MCF 10A (cell line): ENCODE measurements around the gene AGO1. TPM values are rescaled to one million over a fixed set of nuclear protein-coding genes. Genes with fewer than 3 reads are reported as not detected.
"Not testable (repeated sequence)": the region's sequence is repeated elsewhere in the genome, so short reads cannot be mapped to it uniquely, and the experiment has no call there.

Source experiments
- BruUV-seq: library from RNA; stranded (reverse); fragments of 400-500 nt; replicated peaks from 2 replicates; lab custom pipeline; 2021; lab: Mats Ljungman, UMichigan
- CTCF ChIA-PET: fragments of 300-600 bp; sonication (Branson Sonifier 250); formaldehyde crosslinking; extraction: SDS; loops from one replicate; lab custom pipeline; 2021; ENCODE audit warnings: antibody characterized with exemption, inconsistent platforms; lab: Yijun Ruan, JAX
- POLR2A ChIA-PET: fragments of 300-600, 350-650 bp; sonication (Branson Sonifier 250); formaldehyde crosslinking; extraction: SDS; loops from one replicate; lab custom pipeline; 2020; ENCODE audit warnings: antibody characterized with exemption, inconsistent platforms; lab: Yijun Ruan, JAX
- DNase-seq: peaks from one replicate; pipeline ENCODE4 v3.0.0-alpha.2; 2018; ENCODE audit not compliant: unreplicated experiment
- H3K27ac Mint-ChIP-seq: one replicate; pipeline ENCODE4 v1.8.0; 2022; ENCODE audit warnings: mild to moderate bottlenecking, low read depth, mixed read lengths; ENCODE audit not compliant: unreplicated experiment
- H3K27me3 Mint-ChIP-seq: one replicate; pipeline ENCODE4 v1.8.0; 2022; ENCODE audit warnings: mixed read lengths; ENCODE audit not compliant: insufficient read depth, unreplicated experiment
- H3K36me3 Mint-ChIP-seq: one replicate; pipeline ENCODE4 v1.8.0; 2022; ENCODE audit warnings: mild to moderate bottlenecking, moderate library complexity, mixed read lengths; ENCODE audit not compliant: insufficient read depth, unreplicated experiment
- H3K4me1 Mint-ChIP-seq: one replicate; pipeline ENCODE4 v1.8.0; 2022; ENCODE audit warnings: mixed read lengths; ENCODE audit not compliant: insufficient read depth, unreplicated experiment
- H3K4me3 Mint-ChIP-seq: one replicate; pipeline ENCODE4 v1.8.0; 2022; ENCODE audit warnings: mild to moderate bottlenecking, moderate library complexity, mixed read lengths; ENCODE audit not compliant: unreplicated experiment
- H3K9me3 Mint-ChIP-seq: one replicate; pipeline ENCODE4 v1.8.0; 2022; ENCODE audit warnings: mixed read lengths; ENCODE audit not compliant: unreplicated experiment
- intact Hi-C: fragments of 100-400 bp; cut with micrococcal nuclease; formaldehyde crosslinking; loops from 2 replicates; pipeline ENCODE4 v1.14.1; 2022
- total RNA-seq: library from RNA; stranded (reverse); gene quantifications from 2 replicates; pipeline ENCODE4 v1.2.3, GENCODE V29; 2022
- TF ChIP-seq, protein P1 (sequence below): fragments of 200-600 bp; IDR thresholded peaks from one replicate; pipeline ENCODE4 v1.8.0; 2022; ENCODE audit warnings: antibody characterized with exemption, mild to moderate bottlenecking; ENCODE audit not compliant: unreplicated experiment

Gene AGO1
- total RNA-seq, 1 experiment from 2014 or later = 13.5 TPM

DNA sequence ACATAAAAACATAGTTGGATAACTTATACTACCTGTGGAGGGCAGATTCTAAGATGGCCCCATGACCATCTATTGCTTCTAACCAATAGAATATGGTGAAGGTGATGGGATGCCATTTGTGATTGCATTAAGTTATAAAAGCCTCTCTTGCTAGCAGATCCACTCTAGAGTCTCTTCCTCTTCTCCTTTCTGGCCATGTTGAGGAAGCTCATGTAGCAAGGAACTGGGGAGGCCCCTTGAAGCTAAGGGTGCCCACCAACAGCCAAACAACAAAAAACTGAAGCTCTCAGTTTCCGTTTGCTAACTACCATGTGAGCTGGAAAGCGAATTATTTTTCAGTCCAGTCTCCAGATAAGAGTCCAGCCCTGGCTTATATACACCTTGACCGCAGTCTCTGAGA, 16.0 kb upstream of the AGO1 start:
- Mint-ChIP-seq H3K4me3 (no peak overlapping the region), H3K27ac (no peak overlapping the region), H3K9me3 (no peaks in the 10 kb centered on the region), H3K27me3 (no peaks in the 10 kb centered on the region), H3K4me1 (no peaks in the 10 kb centered on the region), H3K36me3 (no peaks in the 10 kb centered on the region)
- ChIA-PET CTCF (interaction anchor here (0.6 to 1.2 kb wide), 3 partner anchors 16 to 152 kb away, joined by 3 to 5 read pairs (median 5); partner anchors contain the start of gene AGO1), POLR2A (interaction anchor here (0.5 to 1.1 kb wide), 2 partner anchors 31 to 64 kb away, joined by 3 to 5 read pairs; partner anchors contain the start of gene AGO3)
- DNase-seq = no peak
- BruUV-seq = no TSS peak
- TF ChIP-seq, protein P1, sequence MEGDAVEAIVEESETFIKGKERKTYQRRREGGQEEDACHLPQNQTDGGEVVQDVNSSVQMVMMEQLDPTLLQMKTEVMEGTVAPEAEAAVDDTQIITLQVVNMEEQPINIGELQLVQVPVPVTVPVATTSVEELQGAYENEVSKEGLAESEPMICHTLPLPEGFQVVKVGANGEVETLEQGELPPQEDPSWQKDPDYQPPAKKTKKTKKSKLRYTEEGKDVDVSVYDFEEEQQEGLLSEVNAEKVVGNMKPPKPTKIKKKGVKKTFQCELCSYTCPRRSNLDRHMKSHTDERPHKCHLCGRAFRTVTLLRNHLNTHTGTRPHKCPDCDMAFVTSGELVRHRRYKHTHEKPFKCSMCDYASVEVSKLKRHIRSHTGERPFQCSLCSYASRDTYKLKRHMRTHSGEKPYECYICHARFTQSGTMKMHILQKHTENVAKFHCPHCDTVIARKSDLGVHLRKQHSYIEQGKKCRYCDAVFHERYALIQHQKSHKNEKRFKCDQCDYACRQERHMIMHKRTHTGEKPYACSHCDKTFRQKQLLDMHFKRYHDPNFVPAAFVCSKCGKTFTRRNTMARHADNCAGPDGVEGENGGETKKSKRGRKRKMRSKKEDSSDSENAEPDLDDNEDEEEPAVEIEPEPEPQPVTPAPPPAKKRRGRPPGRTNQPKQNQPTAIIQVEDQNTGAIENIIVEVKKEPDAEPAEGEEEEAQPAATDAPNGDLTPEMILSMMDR = no peak
- intact Hi-C loops = no loop called here

DNA sequence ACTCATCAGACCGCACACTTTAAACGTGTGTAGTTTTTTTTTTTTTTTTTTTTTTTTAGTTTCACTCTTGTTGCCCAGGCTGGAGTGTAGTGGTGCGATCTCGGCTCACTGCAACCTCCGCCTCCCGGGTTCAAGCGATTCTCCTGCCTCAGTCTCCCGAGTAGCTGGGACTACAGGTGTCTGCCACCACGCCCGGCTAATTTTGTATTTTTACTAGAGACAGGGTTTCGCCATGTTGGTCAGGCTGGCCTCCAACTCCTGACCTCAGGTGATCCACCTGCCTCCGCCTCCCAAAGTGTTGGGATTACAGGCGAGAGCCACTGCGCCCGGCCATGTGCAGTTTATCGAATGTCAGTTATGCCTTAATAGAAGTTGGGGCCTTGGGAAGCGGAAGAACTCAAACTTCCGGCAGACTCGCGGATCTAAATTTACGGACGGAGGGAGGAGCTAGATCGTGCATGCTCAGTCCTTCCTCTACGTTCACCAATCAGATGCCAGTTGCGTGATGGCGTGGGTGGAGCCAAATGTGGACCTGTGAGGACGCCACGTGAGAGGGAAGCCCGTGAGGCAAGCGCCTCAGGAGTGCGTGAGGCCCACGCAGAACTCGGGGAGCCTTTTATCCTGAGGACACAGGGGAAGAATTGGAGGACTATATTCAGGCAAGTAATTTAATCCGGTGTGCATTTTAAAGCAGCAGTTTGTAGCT, 13.6 kb upstream of the AGO1 start:
- H3K4me3 Mint-ChIP-seq = peak overlapping the region; percentile 4
- POLR2A ChIA-PET, BruUV-seq, H3K9me3 Mint-ChIP-seq, H3K36me3 Mint-ChIP-seq, H3K27me3 Mint-ChIP-seq, intact Hi-C loops, H3K27ac Mint-ChIP-seq, H3K4me1 Mint-ChIP-seq, DNase-seq: not testable (repeated sequence)
- CTCF ChIA-PET = interaction anchor here (0.6 to 1.3 kb wide), 2 partner anchors 12 to 14 kb away, joined by 4 to 6 read pairs; partner anchors contain the start of gene AGO1

DNA sequence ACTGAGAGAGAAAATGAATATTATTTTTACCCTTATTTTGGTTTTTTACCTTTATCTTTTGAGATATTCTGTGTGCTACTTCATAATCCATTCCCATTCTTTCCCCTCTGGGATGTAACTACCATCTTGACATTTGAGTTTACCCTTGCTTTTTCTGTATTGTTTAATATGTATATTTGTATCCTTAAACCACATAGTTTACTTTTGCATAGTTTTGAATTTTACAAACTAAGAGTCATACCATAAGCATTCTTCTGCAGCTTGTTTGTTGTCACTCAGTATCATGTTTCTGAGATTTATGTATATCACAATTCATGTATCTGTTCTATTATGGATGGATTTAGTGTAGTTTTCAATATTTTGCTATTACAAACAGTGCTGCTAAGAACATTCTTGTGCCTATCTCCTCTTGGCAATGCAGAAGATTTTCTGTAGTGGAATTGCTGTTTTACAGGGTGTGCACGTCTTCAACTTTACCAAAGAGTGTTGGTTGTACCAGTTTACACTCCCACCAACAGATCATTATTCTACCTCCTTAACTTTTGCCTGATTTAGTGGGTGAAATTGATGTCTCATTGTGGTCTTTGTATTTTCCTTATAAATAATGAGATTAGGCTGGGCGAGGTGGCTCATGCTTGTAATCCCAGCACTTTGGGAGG, 12.2 kb upstream of the AGO1 start:
- Mint-ChIP-seq H3K27me3 (no peaks in the 10 kb centered on the region), H3K9me3 (no peaks in the 10 kb centered on the region), H3K36me3 (no peaks in the 10 kb centered on the region), H3K27ac (no peak overlapping the region), H3K4me3 (no peak overlapping the region), H3K4me1 (no peaks in the 10 kb centered on the region)
- CTCF ChIA-PET = interaction anchor here (1.3 kb wide), 1 partner anchor 11 kb away, joined by 6 read pairs; no protein-coding TSS in a partner anchor
- no TSS peak for BruUV-seq
- TF ChIP-seq, protein P1 = no peak
- POLR2A ChIA-PET = interaction anchor here (5.0 kb wide), 1 partner anchor 13 kb away, joined by 23 read pairs; the partner anchor contains the start of gene AGO1
- intact Hi-C loops = no loop called here
- no peak for DNase-seq

DNA sequence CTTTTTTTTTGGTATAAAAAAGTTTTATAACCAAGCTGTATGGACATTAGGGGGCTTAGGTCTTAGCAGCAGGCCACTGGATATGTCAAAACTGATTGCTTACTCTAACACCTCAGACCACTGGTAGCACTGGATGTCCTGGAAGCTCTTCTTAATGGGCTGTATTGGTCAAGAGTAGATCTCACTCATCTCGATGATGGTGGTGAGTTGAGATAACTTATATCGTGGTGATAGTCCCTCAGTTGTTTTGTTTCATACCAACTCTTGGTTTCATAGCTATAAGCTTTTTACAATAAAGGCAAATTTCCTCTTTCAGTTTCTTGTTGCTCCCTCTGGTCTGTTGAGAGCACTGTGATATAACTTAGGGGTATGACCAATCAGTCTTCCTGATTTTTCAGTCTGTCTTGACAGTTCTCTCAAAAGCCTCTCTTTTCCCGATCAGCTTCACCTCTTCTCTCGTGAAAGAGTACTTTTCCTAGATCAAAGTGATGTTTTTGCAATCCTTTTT, 9.7 kb upstream of the AGO1 start:
- no peak overlapping the region for H3K4me3 Mint-ChIP-seq
- H3K9me3 Mint-ChIP-seq = no peaks in the 10 kb centered on the region
- no TSS peak for BruUV-seq
- TF ChIP-seq, protein P1 = no peak
- H3K4me1 Mint-ChIP-seq = no peaks in the 10 kb centered on the region
- no peak for DNase-seq
- no peaks in the 10 kb centered on the region for H3K36me3 Mint-ChIP-seq
- POLR2A ChIA-PET = interaction anchor here (5.0 kb wide), 1 partner anchor 10 kb away, joined by 23 read pairs; the partner anchor contains the start of gene AGO1
- H3K27me3 Mint-ChIP-seq = no peaks in the 10 kb centered on the region
- H3K27ac Mint-ChIP-seq = no peak overlapping the region
- intact Hi-C loops = no loop called here
- CTCF ChIA-PET = interaction anchor here (0.6 to 2.3 kb wide), 4 partner anchors 9 to 345 kb away, joined by 3 to 16 read pairs (median 4); partner anchors contain the start of gene AGO1

DNA sequence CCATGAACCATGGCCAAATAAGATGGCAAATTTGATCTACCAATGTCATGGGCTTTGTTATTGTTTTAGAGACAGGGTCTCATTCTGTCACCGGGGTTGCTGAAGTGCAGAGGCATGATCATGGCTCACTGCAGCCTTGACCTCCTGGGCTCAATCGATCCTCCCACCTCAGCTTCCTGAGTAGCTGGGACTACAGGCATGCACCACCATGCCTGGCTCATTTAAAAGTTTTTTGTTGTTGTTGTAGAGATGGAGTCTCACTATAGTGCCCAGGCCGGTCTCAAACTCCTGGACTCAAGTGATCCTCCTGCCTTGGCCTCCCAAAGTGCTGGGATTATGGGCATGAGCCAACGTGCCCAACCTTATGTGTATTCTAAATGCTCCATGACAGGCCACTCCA, 8.9 kb upstream of the AGO1 start:
- intact Hi-C loops, H3K4me3 Mint-ChIP-seq, H3K36me3 Mint-ChIP-seq, BruUV-seq, H3K27ac Mint-ChIP-seq, H3K4me1 Mint-ChIP-seq, H3K9me3 Mint-ChIP-seq, H3K27me3 Mint-ChIP-seq, CTCF ChIA-PET, DNase-seq: not testable (repeated sequence)
- POLR2A ChIA-PET = interaction anchor here (5.0 kb wide), 1 partner anchor 10 kb away, joined by 23 read pairs; the partner anchor contains the start of gene AGO1
